Right lobe of liver (tissue), 6 donors: ENCODE results near the gene MAPKAP1. TPM values are rescaled to one million over a fixed set of nuclear protein-coding genes. Genes with fewer than 3 reads are reported as not detected.

ENCODE experiments used
- ATAC-seq, 4 donors: fragments of 200-7000 bp; cut with Tn5 transposase; one replicate each; pipeline ENCODE4 v1.9.1; 2020; ENCODE audit warnings: mild to moderate bottlenecking in 4 of 4, moderate library complexity in 4 of 4
- DNase-seq, 3 donors: peaks; one replicate each; pipeline ENCODE4 v3.0.0-alpha.2; 2020
- H3K27ac ChIP-seq, 3 donors: fragments of 200-600 bp; one replicate each; pipeline ENCODE4 v1.8.0; 2022
- H3K27me3 ChIP-seq, 2 donors: fragments of 200-600 bp; one replicate each; pipeline ENCODE4 v1.8.0; 2022
- H3K36me3 ChIP-seq, 4 donors: fragments of 200-600 bp; sonication (generic) in 1 of 4; one replicate each; pipeline versions ENCODE4 v1.5.1 to v1.8.0; 2017 to 2022; ENCODE audit warnings: control low read depth in 1 of 4
- H3K4me1 ChIP-seq, 4 donors: fragments of 200-600 bp; sonication (generic) in 1 of 4; one replicate each; pipeline versions ENCODE4 v1.5.1 to v1.8.0; 2017 to 2022; ENCODE audit warnings: control low read depth in 1 of 4
- H3K4me3 ChIP-seq, 3 donors: fragments of 200-600 bp; one replicate each; pipeline ENCODE4 v1.8.0; 2022
- H3K9me3 ChIP-seq, 4 donors: fragments of 200-600 bp; sonication (generic) in 1 of 4; one replicate each; pipeline versions ENCODE4 v1.5.1 to v1.8.0; 2017 to 2022; ENCODE audit warnings: control low read depth in 1 of 4
- CTCF ChIP-seq, 4 donors: fragments of 200-600 bp in 3 of 4; fragments of 450-650 bp in 1 of 4; IDR thresholded peaks; one replicate each; pipeline versions ENCODE4 v1.5.1 to v1.8.0; 2016 to 2022; ENCODE audit warnings: antibody characterized with exemption in 4 of 4, mild to moderate bottlenecking in 2 of 4
- POLR2A ChIP-seq: fragments of 450-650 bp; IDR thresholded peaks from one replicate; pipeline ENCODE4 v1.6.1; 2017; ENCODE audit warnings: antibody characterized with exemption, mild to moderate bottlenecking
- WGBS: methylation state at CpG from one replicate; pipeline ENCODE4 v1.1.6; 2018; ENCODE audit warnings: low coverage, low lambda C conversion rate; ENCODE audit not compliant: insufficient coverage; ENCODE audit errors: missing lambda C conversion rate; 5-methylcytosine and 5-hydroxymethylcytosine counted together
- intact Hi-C, 2 donors: fragments of 100-400 bp; cut with DNase I; formaldehyde crosslinking; loops; one replicate each; pipeline versions ENCODE4 v1.11.2 to v1.14.1; 2022
- total RNA-seq, 6 experiments: library from RNA; depleted of rRNA in 2 of 6; stranded (reverse); fragments of >200 nt in 2 of 6; fragmentation: NEBNext Ultra II Directional in 3 of 6; extraction: Animal tissue kit (Norgen Biotek cat#: 25700) in 3 of 6; gene quantifications; one replicate each; pipeline versions ENCODE4 v1.1.0 to v1.2.4, GENCODE V29; 2016 to 2023
- donor health status: DM: no; HTN: yes; CAD: no.
- donor health status: DM: no; HTN: no; CAD: no.
- donor health status: DM: no; HTN: no; CAD: no.
- donor health status: DM: no; HTN: yes; CAD: no.
- donor health status: DM: no; HTN: yes; CAD: no.

The MAPKAP1 gene
- total RNA-seq, 6 experiments from 2014 or later: 29.6 to 53.2 (median 48.3) TPM

- intact Hi-C loops: no loop called here
- Histone ChIP-seq H3K4me3 (no peak overlapping the region), H3K27me3 (no peaks in the 10 kb centered on the region), H3K36me3 (no peaks in the 10 kb centered on the region), H3K9me3 (no peaks in the 10 kb centered on the region), H3K27ac (no peak overlapping the region), H3K4me1 (no peaks in the 10 kb centered on the region)
- ATAC-seq (no peak), DNase-seq (no peak)
- 94% methylated on average over 4 of the region's 4 CpGs for WGBS
- no peak for TF ChIP-seq CTCF (IDR thresholded peaks at IDR 0.05)
These were observed 51.9 kb downstream of the MAPKAP1 start for GRCh38 chr9:125655066-125655633.

GRCh38 chr9:125654121-125654520 lies 52.9 kb downstream of the MAPKAP1 start:
- TF ChIP-seq POLR2A (no peak), CTCF (IDR thresholded peaks at IDR 0.05) (no peak)
- Histone ChIP-seq H3K4me1 (no peaks in the 10 kb centered on the region), H3K27ac (no peak overlapping the region), H3K4me3 (no peak overlapping the region), H3K36me3 (no peaks in the 10 kb centered on the region), H3K27me3 (no peaks in the 10 kb centered on the region), H3K9me3 (no peaks in the 10 kb centered on the region)
- ATAC-seq (no peak), DNase-seq (no peak)
- WGBS: 73% methylated on average over 4 of the region's 5 CpGs
- intact Hi-C loops: no loop called here

DNA sequence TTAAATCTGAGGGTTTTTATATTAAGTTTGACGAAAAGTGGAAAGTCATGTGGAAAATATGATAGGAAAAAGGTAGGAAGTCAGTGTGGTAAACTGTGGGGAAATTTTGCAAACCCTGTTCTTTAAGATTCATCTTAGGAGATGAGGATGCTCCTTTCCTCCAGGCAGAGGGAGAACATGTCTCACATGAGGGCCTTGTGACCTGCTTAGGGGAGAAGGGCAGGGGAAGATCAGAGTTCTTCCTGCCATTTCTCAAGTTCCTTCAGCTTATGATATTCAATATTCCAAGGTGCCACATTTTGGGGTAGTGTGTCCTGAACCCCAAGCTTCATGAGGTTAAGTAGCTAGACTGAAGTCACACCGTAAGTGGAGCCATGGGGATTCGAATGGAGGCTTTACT lies 53.7 kb downstream of the MAPKAP1 start:
- no peaks in the 10 kb centered on the region for H3K27me3 ChIP-seq
- intact Hi-C loops: no loop called here
- WGBS: 92% methylated on average over 3 of the region's 3 CpGs
- ATAC-seq: no peak
- no peaks in the 10 kb centered on the region for H3K4me1 ChIP-seq
- H3K4me3 ChIP-seq: no peak overlapping the region
- no peak for DNase-seq
- H3K36me3 ChIP-seq: no peaks in the 10 kb centered on the region
- H3K27ac ChIP-seq: no peak overlapping the region
- no peaks in the 10 kb centered on the region for H3K9me3 ChIP-seq
- TF ChIP-seq POLR2A (no peak), CTCF (IDR thresholded peaks at IDR 0.05) (no peak)

DNA sequence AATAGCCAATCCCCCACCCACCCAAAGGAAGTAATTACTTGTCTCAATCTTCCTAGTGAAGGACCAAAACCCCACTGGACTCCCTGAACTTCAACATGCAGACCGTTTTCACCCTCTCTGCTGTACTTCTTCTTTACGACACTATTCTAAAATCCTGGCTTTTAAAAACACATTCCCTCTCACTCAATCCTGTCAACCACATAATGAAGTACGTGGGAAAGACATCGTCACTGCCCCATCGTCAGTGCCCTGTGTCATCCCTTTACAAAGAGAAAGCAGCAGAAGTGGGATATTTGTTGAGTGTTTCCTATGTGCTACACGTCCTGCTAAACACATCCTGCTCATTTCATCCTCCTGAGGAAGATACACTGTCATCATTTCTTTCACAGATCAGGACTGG lies 54.2 kb downstream of the MAPKAP1 start:
- intact Hi-C loops: no loop called here

More for the DNA sequence above, 54.2 kb downstream of the MAPKAP1 start:
- no peak for DNase-seq
- Histone ChIP-seq H3K36me3 (no peaks in the 10 kb centered on the region), H3K4me3 (no peak overlapping the region), H3K9me3 (no peaks in the 10 kb centered on the region), H3K27ac (no peak overlapping the region), H3K4me1 (no peaks in the 10 kb centered on the region), H3K27me3 (no peaks in the 10 kb centered on the region)
- TF ChIP-seq CTCF (IDR thresholded peaks at IDR 0.05) (no peak), POLR2A (no peak)
- ATAC-seq: no peak
- WGBS: 67% methylated on average over 6 of the region's 6 CpGs
